ENCODE data around the gene NAT14. TPM values are rescaled to one million over a fixed set of nuclear protein-coding genes. Genes with fewer than 3 reads are reported as not detected.

NAT14 gene
- total RNA-seq, 1 experiment from 2014 or later, result 55.3 TPM

GRCh38 chr19:55520691-55521292, 35.8 kb downstream of the NAT14 start (continued):
- TF ChIP-seq FOSL1 (IDR thresholded peaks at IDR 0.05; ENCODE audit: low read depth), result no peak
- no peak for TF ChIP-seq RAD21 (IDR thresholded peaks at IDR 0.05; ENCODE audit: low read depth)
- no peak for TF ChIP-seq SIN3A (IDR thresholded peaks at IDR 0.05; ENCODE audit: low read depth)
- TF ChIP-seq CBX3 (IDR thresholded peaks at IDR 0.05; ENCODE audit: low read depth), result no peak
- TF ChIP-seq ZNF274 (IDR thresholded peaks at IDR 0.05; ENCODE audit: low read depth, low read length), result no peak
- TF ChIP-seq POLR2A (IDR thresholded peaks at IDR 0.05; ENCODE audit: borderline replicate concordance, extremely low read depth, insufficient read depth, insufficient read length), result no peak

GRCh38 chr19:55525289-55526101, 40.5 kb downstream of the NAT14 start:
- no peak for ATAC-seq
- no peak overlapping the region for H3K27ac ChIP-seq (ENCODE audit: low read depth, low read length)

More at GRCh38 chr19:55525289-55526101, 40.5 kb downstream of the NAT14 start:
- Histone ChIP-seq H3K36me3 (ENCODE audit: control insufficient read depth in 1 of 2, insufficient read depth in 2 of 2, low read length in 2 of 2) (no peaks in the 10 kb centered on the region), H3K4me2 (ENCODE audit: low read length) (no peak overlapping the region), H3K4me1 (ENCODE audit: control insufficient read depth in 1 of 2, insufficient read depth in 2 of 2, low read length in 2 of 2) (peaks cover 0 to 4% of the 10 kb centered on the region in 2 experiments; a peak in 1 of 4 replicates), H3K4me3 (replicated peaks in 1 of 2; ENCODE audit: low read depth in 1 of 2, low read length in 2 of 2) (no peak overlapping the region), H3K9me2 (ENCODE audit: insufficient read depth) (no peaks in the 10 kb centered on the region), H3K9ac (ENCODE audit: low read length) (no peak overlapping the region), H3K79me2 (ENCODE audit: insufficient read depth, low read length) (no peaks in the 10 kb centered on the region), H4K20me1 (ENCODE audit: insufficient read depth) (no peaks in the 10 kb centered on the region), H2AFZ (ENCODE audit: low read depth, low read length, poor library complexity, severe bottlenecking) (no peak overlapping the region), H3K9me3 (ENCODE audit: control insufficient read depth in 1 of 2, insufficient read depth in 1 of 2, low read depth in 1 of 2, low read length in 2 of 2) (peaks cover 0 to 4% of the 10 kb centered on the region in 2 experiments; a peak in 1 of 4 replicates), H3K27me3 (ENCODE audit: insufficient read depth, low read length) (no peaks in the 10 kb centered on the region)
- no peak for DNase-seq (ENCODE audit: low read depth, low spot score)
- BruUV-seq (replicated peaks), result no TSS peak
- no peak for TF ChIP-seq MAX (IDR thresholded peaks at IDR 0.05)
- no peak for TF ChIP-seq SP1 (IDR thresholded peaks at IDR 0.05; ENCODE audit: low read depth)
- TF ChIP-seq SRF (IDR thresholded peaks at IDR 0.05; ENCODE audit: low read depth), result no peak
- TF ChIP-seq REST (IDR thresholded peaks at IDR 0.05; ENCODE audit: low read depth), result no peak
- TF ChIP-seq CEBPB (IDR thresholded peaks at IDR 0.05; ENCODE audit: low read depth), result no peak
- TF ChIP-seq YY1 (IDR thresholded peaks at IDR 0.05; ENCODE audit: extremely low read depth, insufficient replicate concordance, low read depth, low read length), result no peak
- TF ChIP-seq ELF1 (IDR thresholded peaks at IDR 0.05; ENCODE audit: borderline replicate concordance, low read depth), result no peak
- no peak for TF ChIP-seq POLR2A (IDR thresholded peaks at IDR 0.05; ENCODE audit: borderline replicate concordance, extremely low read depth, insufficient read depth, insufficient read length)
- intact Hi-C loops (cut with micrococcal nuclease), result no loop called here
- RAD21 ChIA-PET (ENCODE audit: low non-redundant PET in 1 of 2, low total read pairs in 2 of 2, uncharacterized antibody in 2 of 2, unreplicated experiment in 2 of 2), result no interaction called here
- POLR2A ChIA-PET, result interaction anchor here (0.8 kb wide), 1 partner anchor 49 kb away, joined by 3 read pairs; the partner anchor contains the start of gene ZNF628
- CTCF ChIA-PET, result no interaction called here
